ENCODE measurements around the gene SRBD1.

Gene SRBD1

DNA sequence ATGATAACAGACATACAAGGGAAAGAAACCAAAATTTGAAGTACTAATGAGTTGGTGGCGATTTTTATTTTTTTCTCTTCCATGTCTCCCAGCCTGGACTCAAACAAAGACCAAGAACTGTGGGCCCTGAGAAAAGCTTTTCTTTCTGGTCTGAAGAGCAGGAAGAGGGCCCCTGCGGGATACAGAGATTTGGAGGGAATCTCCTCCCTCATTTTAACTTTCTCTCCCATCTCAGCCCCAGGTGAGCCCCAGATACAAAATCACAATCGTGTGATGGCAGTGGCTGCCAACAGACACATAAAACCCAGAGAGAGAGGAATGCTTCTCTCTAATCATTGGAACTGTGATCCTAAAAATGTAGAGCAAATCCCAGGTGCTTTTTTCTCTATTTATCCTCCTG lies 20.9 kb upstream of the SRBD1 start:
- no peak for DNase-seq (ENCODE audit: low read depth)

DNA sequence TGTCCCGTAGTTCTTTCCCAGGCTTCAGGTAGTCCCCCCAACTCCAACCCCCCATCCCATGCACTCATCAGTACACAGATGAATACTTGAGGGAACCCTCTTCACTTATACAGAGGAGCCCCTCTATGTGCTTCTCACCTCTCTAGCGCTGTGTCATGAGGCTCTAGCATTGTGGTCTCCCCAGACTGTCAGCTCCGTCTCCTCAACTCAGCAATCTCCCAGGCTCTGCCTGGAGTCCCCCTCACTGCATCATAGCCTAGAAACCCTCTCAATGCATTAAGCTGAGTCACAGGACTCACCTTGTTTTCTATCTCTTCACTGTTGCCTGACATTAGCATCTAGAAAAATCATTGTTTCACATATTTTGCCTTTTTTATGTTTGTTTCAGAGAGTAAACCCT lies 20.3 kb upstream of the SRBD1 start:
- DNase-seq (ENCODE audit: low read depth), result no peak

DNA sequence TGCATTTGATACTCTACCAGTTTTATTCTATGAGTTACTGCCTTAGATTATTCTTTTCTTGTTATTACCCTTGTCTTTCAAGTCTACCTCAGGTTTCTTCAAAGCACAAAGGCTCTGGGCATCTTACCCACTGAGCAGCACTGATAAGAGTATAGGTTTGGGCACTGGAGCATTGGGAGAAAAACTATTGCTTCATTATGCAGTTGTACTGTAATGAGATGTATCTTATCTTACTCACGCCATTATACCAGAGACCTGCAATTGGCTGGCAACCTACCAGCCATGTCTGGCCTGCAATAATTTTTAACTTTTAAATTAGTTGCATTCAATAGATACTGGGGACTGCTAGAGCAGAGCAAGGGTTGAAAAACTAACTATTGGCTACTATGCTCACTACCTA lies 18.9 kb upstream of the SRBD1 start:
- no peak for DNase-seq (ENCODE audit: low read depth)

DNA sequence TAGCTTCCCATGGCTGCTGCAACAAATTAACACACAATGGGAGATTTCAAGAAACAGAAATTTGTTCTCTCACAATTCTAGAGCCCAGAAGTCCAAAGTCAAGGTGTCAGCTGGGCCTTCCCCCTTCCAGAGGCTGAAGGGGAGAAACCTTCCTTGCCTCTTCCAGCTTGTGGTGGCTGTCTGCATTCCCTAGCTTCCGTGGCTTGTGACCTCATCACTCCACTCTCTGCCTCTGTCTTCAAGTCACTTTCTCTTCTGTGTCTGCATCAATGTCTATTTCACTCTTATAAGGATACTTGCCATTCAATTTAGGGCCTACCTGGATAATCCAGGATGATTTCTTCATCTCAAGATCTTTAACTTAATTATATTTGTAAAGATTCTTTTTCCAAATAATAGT lies 16.8 kb upstream of the SRBD1 start:
- DNase-seq (ENCODE audit: low read depth), result no peak

GRCh38 chr2:45626387-45627221 lies 15.5 kb upstream of the SRBD1 start:
- no peak for DNase-seq (ENCODE audit: low read depth)

DNA sequence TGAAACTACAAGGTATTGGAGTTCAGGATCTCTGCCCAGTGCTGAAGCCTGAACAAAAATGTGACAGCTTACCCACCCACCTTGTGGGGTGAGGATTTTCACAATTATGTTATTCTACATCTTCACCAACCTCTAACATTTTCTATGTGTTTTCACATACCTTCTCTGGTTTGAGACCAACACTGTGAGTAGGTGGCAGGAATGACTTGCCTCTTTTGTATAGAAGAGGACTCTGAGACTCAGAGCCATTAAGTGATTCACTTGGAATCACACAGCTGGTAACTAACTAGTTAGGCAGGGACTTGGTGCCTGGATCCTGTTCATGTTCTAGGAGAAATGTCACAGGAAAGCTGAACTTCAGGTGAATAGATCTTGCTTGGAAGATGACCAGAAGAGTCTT lies 14.8 kb upstream of the SRBD1 start:
- no peak for DNase-seq (ENCODE audit: low read depth)

DNA sequence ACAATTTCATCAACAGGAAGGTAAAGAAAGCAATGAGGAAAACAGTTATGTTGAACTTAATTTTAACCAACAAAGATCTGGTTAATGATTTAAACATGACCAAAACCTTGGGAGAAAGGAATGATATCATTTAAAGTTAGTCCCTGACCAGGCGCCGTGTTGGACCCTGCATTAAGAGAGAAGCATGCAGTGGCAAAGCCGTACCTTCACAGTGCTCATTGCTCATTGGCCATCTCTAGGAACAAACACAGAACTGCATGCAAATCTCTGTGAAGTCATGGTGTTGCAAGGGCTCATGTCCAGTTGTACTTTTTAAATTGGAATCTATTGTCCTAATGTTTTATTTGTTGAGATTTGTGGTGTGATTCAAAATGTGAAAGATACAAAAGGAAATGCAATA lies 12.0 kb upstream of the SRBD1 start:
- DNase-seq (ENCODE audit: low read depth), result no peak

GRCh38 chr2:45622336-45623075 lies 11.4 kb upstream of the SRBD1 start:
- no peak for DNase-seq (ENCODE audit: low read depth)

GRCh38 chr2:45617496-45617895 lies 6.4 kb upstream of the SRBD1 start:
- no peak for DNase-seq (ENCODE audit: low read depth)

GRCh38 chr2:45616658-45617411 lies 5.8 kb upstream of the SRBD1 start:
- DNase-seq (ENCODE audit: low read depth), result no peak

DNA sequence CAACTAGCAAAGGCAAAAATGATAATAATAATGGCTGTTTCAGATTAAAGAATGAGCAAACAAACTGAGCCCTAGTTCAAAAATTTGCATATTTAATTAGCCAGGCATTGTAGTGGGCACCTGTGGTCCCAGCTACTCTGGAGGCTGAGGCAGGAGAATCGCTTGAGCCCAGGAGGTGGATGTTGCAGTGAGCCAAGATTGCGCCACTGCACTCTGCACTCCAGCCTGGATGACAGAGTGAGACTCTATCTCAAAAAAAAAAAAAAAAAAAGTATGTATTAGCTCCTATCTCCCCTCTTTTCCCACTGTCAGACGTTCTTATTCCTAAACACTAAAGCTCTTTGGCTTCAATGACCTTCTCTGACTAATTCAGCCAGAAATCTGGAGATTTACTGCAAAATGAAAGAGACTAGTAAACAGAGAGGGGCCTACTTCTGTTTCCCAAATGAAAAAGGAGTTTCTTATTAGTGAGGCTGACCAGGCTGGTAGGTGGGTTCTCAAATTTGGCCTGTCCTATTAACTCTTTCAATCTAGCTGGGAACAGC lies 3.9 kb upstream of the SRBD1 start:
- DNase-seq (ENCODE audit: low read depth), result no peak

DNA sequence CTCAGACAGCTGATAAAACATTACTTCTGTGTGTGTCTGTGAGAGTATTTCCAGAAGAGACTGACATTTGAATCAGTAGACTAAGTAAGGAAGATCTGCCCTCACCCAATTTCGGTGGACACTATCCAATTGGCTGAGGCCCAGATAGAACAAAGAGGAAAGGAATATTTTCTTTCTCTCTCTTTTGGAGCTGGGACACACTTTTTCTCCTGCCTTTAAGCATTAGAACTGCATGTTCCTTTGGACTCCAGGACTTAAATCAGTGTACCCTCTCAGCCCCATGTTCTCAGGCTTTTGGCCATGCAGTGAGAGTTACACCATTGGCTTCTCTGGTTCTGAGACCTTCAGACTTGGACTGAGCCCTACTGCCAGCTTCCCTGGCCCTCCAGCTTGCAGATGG lies 3.3 kb upstream of the SRBD1 start:
- DNase-seq (ENCODE audit: low read depth), result no peak

GRCh38 chr2:45612731-45613130 lies 1.7 kb upstream of the SRBD1 start:
- DNase-seq (ENCODE audit: low read depth), result no peak

- DNase-seq (ENCODE audit: low read depth), result no peak
Observed at GRCh38 chr2:45612285-45612684, 1.2 kb upstream of the SRBD1 start.

- DNase-seq (ENCODE audit: low read depth), result peak; percentile 38
Observed at GRCh38 chr2:45610281-45611019, 617 bp downstream of the SRBD1 start.

DNA sequence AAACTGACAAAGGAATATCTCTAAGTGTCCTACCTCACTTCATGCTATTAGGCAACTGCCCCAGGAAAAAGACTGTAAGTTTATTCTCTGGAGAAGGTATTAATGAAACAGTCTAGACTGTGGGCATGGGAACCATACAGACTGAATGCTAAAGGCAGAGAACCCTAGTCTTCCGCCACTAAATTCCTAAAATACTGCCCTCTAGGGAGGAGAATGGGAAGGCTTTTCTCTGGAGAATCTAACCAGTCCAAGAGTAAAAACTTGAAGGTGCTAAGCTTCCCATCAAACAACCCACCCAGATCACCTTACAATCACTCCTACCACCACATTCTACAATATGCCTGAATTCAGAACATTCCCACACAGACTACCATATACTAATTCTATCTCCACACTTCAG lies 3.4 kb downstream of the SRBD1 start:
- DNase-seq (ENCODE audit: low read depth), result no peak

- no peak for DNase-seq (ENCODE audit: low read depth)
Observed at GRCh38 chr2:45606796-45607195, 4.3 kb downstream of the SRBD1 start.

DNA sequence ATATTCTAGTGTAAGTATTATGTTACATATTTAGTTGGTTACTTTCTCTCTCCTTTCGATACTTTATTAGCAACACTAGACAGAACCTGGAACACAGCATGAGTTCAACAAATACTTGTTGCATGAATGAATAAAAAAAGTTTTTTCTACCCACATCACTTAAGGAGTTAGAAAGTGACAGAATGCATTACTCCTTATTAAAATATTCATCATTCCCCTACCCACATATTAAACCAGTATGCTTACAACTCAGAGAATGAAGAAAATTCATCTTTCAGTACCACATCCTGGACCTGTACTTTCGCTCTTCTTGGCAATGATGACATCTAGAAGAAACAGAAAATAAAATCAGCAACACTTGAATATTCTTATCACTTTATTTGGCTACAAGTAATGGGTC lies 6.0 kb downstream of the SRBD1 start:
- no peak for DNase-seq (ENCODE audit: low read depth)

DNA sequence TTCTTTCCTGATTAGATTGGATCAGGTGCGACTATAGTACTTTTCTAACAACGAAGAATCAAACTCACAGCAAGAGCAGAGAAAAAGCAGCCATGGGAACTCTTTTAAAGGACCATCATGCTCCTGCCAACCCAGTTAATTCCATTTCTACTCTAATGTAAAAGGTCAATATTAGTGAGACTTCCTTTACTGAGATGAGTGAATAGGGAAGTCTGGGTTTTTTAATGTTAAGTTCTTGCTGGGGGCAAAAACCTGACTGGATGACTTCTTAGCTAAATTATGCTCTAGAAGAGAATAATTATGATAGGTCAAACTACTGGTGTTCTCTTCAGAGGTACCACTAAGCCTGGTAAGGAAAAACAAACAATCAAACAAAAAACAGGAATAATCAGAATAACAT lies 8.4 kb downstream of the SRBD1 start:
- DNase-seq (ENCODE audit: low read depth), result no peak

GRCh38 chr2:45598545-45598944 lies 12.5 kb downstream of the SRBD1 start:
- no peak for DNase-seq (ENCODE audit: low read depth)

DNA sequence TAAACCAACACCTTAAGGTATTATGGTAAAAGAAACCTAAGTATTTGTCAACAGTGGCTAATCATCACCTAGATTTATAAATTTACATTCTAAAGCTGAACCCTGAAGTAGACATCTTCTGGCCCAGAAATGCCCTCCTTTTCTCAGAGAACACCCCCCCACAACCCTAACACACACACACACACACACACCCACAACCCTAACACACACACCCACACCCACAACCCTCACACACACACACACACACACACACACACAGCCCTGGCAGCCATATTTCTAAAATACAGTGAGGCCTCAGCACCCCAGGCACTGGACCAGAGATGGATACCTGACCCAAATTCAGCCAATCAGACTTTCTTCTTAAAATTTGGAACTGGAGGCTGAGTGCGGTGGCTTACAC lies 14.3 kb downstream of the SRBD1 start:
- no peak for DNase-seq (ENCODE audit: low read depth)

All from activated T-cell treated with anti-CD3 and anti-CD28 coated beads for 48 hours (primary cell).